COR-L47 (cell line): ENCODE results near the gene TFDP2.
"Not testable (repeated sequence)": the region's sequence is repeated elsewhere in the genome, so short reads cannot be mapped to it uniquely, and the experiment has no call there.

ENCODE experiments used
- DNase-seq: peaks from one replicate; lab custom pipeline; 2025; lab: John Stamatoyannopoulos, UW

Gene TFDP2

GRCh38 chr3:141925677-141926076 is 223.7 kb downstream of the TFDP2 start:
- DNase-seq, result not testable (repeated sequence)

- DNase-seq, result no peak
Measured at GRCh38 chr3:141921316-141921715, 228.0 kb downstream of the TFDP2 start.

- DNase-seq, result no peak
Measured at GRCh38 chr3:141920701-141921100, 228.6 kb downstream of the TFDP2 start.

GRCh38 chr3:141915766-141916165 is 233.6 kb downstream of the TFDP2 start:
- no peak for DNase-seq

- no peak for DNase-seq
Measured at GRCh38 chr3:141915016-141915415, 234.3 kb downstream of the TFDP2 start.

GRCh38 chr3:141914311-141914710 is 235.0 kb downstream of the TFDP2 start:
- DNase-seq, result no peak

- DNase-seq, result peak; percentile 76
Measured at GRCh38 chr3:141913150-141913811, 236.1 kb downstream of the TFDP2 start.

GRCh38 chr3:141909986-141910385 is 239.4 kb downstream of the TFDP2 start:
- DNase-seq, result not testable (repeated sequence)

- DNase-seq, result no peak
Measured at GRCh38 chr3:141909408-141909807, 239.9 kb downstream of the TFDP2 start.

GRCh38 chr3:141905129-141905528 is 244.2 kb downstream of the TFDP2 start:
- DNase-seq, result no peak

GRCh38 chr3:141904203-141904602 is 245.1 kb downstream of the TFDP2 start:
- DNase-seq, result no peak

GRCh38 chr3:141901914-141902313 is 247.4 kb downstream of the TFDP2 start:
- no peak for DNase-seq

- DNase-seq, result no peak
Measured at GRCh38 chr3:141900343-141900742, 249.0 kb downstream of the TFDP2 start.

GRCh38 chr3:141898908-141899307 is 250.4 kb downstream of the TFDP2 start:
- no peak for DNase-seq

- DNase-seq, result no peak
Measured at GRCh38 chr3:141895731-141896130, 253.6 kb downstream of the TFDP2 start.

- no peak for DNase-seq
Measured at GRCh38 chr3:141894524-141895176, 254.7 kb downstream of the TFDP2 start.
